B cell (primary cell): ENCODE results near the gene HHAT.

Source experiments
- EZH2 ChIP-seq: IDR thresholded peaks from 2 replicates; pipeline ENCODE4 v1.6.1; 2012; ENCODE audit warnings: borderline replicate concordance, low read depth, mild to moderate bottlenecking, moderate library complexity, low read length; ENCODE audit not compliant: insufficient read depth, poor library complexity, severe bottlenecking
- TF ChIP-seq, protein P1 (sequence below): fragments of 200-600 bp; IDR thresholded peaks from one replicate; pipeline ENCODE4 v1.8.0; 2022; ENCODE audit warnings: antibody characterized with exemption, mild to moderate bottlenecking

DNA sequence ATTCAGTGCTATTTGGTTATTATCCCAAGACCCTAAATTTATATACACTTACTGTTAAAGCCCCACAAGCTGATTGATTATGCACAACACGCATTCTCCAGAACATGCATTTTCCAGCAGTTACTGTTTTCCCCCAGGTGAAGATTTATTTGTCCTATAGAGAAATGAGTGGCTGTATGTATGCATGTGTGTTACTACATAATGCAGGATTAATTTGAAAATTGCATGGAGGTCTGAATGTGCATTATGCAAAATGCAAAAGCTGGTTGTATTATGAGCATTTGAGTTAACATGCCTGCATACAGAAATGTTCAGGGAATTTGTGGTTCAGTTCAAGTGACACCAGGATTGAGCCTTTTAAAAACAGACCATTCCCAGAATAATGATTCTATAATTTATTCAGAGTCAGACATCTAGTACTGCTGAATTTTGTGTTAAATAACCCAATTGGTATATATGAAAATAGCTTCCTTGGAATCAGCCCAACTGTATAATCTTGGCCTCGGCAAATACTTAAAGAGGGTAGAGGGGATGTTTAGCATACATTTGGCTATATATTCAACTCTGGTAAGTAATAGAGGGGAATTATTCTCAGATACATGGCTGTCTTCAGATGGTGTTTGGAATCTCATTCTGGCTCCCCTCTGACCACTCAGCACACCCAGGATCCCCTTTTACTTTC lies 320.0 kb downstream of the HHAT start:
- TF ChIP-seq, protein P1, sequence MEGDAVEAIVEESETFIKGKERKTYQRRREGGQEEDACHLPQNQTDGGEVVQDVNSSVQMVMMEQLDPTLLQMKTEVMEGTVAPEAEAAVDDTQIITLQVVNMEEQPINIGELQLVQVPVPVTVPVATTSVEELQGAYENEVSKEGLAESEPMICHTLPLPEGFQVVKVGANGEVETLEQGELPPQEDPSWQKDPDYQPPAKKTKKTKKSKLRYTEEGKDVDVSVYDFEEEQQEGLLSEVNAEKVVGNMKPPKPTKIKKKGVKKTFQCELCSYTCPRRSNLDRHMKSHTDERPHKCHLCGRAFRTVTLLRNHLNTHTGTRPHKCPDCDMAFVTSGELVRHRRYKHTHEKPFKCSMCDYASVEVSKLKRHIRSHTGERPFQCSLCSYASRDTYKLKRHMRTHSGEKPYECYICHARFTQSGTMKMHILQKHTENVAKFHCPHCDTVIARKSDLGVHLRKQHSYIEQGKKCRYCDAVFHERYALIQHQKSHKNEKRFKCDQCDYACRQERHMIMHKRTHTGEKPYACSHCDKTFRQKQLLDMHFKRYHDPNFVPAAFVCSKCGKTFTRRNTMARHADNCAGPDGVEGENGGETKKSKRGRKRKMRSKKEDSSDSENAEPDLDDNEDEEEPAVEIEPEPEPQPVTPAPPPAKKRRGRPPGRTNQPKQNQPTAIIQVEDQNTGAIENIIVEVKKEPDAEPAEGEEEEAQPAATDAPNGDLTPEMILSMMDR, result no peak
- no peak for TF ChIP-seq EZH2
